WTC11 (cell line): ENCODE data around the gene CDC37L1. TPM values are rescaled to one million over a fixed set of nuclear protein-coding genes. Genes with fewer than 3 reads are reported as not detected.
A peak's percentile ranks its signal among the peaks of the same experiment; 100 is the strongest.

ENCODE experiments used
- ATF6 ChIP-seq: sonication (generic); formaldehyde crosslinking; IDR thresholded peaks from 2 replicates; pipeline ENCODE4 v1.8.1; 2023; ENCODE audit warnings: mild to moderate bottlenecking, missing genetic modification reagents
- ELF4 ChIP-seq: sonication (generic); formaldehyde crosslinking; IDR thresholded peaks from 2 replicates; pipeline ENCODE4 v1.8.1; 2022; ENCODE audit warnings: low read depth, mild to moderate bottlenecking, moderate library complexity, missing genetic modification reagents
- ERG ChIP-seq: fragments of 250-450 bp; sonication (Bioruptor Pico); IDR thresholded peaks from 2 replicates; pipeline ENCODE4 v1.8.0; 2021; ENCODE audit warnings: mild to moderate bottlenecking
- ETV6 ChIP-seq: sonication (generic); formaldehyde crosslinking; IDR thresholded peaks from 2 replicates; pipeline ENCODE4 v1.8.1; 2022; ENCODE audit warnings: mild to moderate bottlenecking, missing genetic modification reagents
- FOXP4 ChIP-seq: sonication (generic); formaldehyde crosslinking; IDR thresholded peaks from 2 replicates; pipeline ENCODE4 v1.8.0; 2022; ENCODE audit warnings: mild to moderate bottlenecking, missing genetic modification reagents
- GRHL2 ChIP-seq: fragments of 250-450 bp; sonication (Bioruptor Pico); IDR thresholded peaks from 2 replicates; pipeline ENCODE4 v1.8.0; 2022; ENCODE audit warnings: mild to moderate bottlenecking, moderate library complexity; ENCODE audit not compliant: insufficient replicate concordance, severe bottlenecking
- IRF1 ChIP-seq: sonication (generic); formaldehyde crosslinking; IDR thresholded peaks from 2 replicates; pipeline ENCODE4 v1.8.0; 2023; ENCODE audit warnings: missing genetic modification reagents
- JUN ChIP-seq: sonication (generic); formaldehyde crosslinking; IDR thresholded peaks from 2 replicates; pipeline ENCODE4 v1.8.0; 2023; ENCODE audit warnings: mild to moderate bottlenecking, missing genetic modification reagents
- MAX ChIP-seq: sonication (generic); formaldehyde crosslinking; IDR thresholded peaks from 2 replicates; pipeline ENCODE4 v1.8.0; 2022; ENCODE audit warnings: mild to moderate bottlenecking, missing genetic modification reagents
- MXD4 ChIP-seq: fragments of 250-450 bp; sonication (Bioruptor Pico); IDR thresholded peaks from 2 replicates; pipeline ENCODE4 v1.8.0; 2021; ENCODE audit warnings: mild to moderate bottlenecking, moderate library complexity, borderline replicate concordance
- PRRX2 ChIP-seq: fragments of 250-450 bp; sonication (Bioruptor Pico); IDR thresholded peaks from 2 replicates; pipeline ENCODE4 v1.8.0; 2021; ENCODE audit warnings: mild to moderate bottlenecking
- SMAD4 ChIP-seq: sonication (generic); formaldehyde crosslinking; IDR thresholded peaks from 2 replicates; pipeline ENCODE4 v1.8.0; 2022; ENCODE audit warnings: mild to moderate bottlenecking, missing genetic modification reagents
- STAT6 ChIP-seq: sonication (generic); formaldehyde crosslinking; conservative IDR thresholded peaks from 2 replicates; pipeline ENCODE4 v1.8.1; 2023; ENCODE audit warnings: mild to moderate bottlenecking, low read depth, missing genetic modification reagents, moderate library complexity
- TP53 ChIP-seq: sonication (generic); formaldehyde crosslinking; IDR thresholded peaks from 2 replicates; pipeline ENCODE4 v1.8.1; 2023; ENCODE audit warnings: mild to moderate bottlenecking, missing genetic modification reagents
- ZBTB43 ChIP-seq: sonication (generic); formaldehyde crosslinking; IDR thresholded peaks from 2 replicates; pipeline ENCODE4 v1.8.1; 2023; ENCODE audit warnings: mild to moderate bottlenecking, missing genetic modification reagents
- ZNF121 ChIP-seq: sonication (generic); formaldehyde crosslinking; IDR thresholded peaks from 2 replicates; pipeline ENCODE4 v1.8.0; 2023; ENCODE audit warnings: missing genetic modification reagents
- ZNF263 ChIP-seq: sonication (generic); formaldehyde crosslinking; IDR thresholded peaks from 2 replicates; pipeline ENCODE4 v1.8.1; 2022; ENCODE audit warnings: low read depth, mild to moderate bottlenecking, moderate library complexity, missing genetic modification reagents
- total RNA-seq: library from RNA; stranded (reverse); gene quantifications from 3 replicates; pipeline ENCODE4 v1.2.3, GENCODE V29; 2021
- TF ChIP-seq, protein P1 (sequence below): fragments of 250-450 bp; sonication (Bioruptor Pico); IDR thresholded peaks from 2 replicates; pipeline ENCODE4 v1.9.0; 2021; ENCODE audit warnings: mild to moderate bottlenecking
- TF ChIP-seq, protein P2 (sequence below): sonication (generic); formaldehyde crosslinking; IDR thresholded peaks from 2 replicates; pipeline ENCODE4 v1.8.1; 2023; ENCODE audit warnings: mild to moderate bottlenecking, moderate library complexity, missing genetic modification reagents
- TF ChIP-seq, protein P3 (sequence below): sonication (generic); formaldehyde crosslinking; IDR thresholded peaks from 2 replicates; pipeline ENCODE4 v1.8.1; 2022; ENCODE audit warnings: low read depth, mild to moderate bottlenecking, moderate library complexity, missing genetic modification reagents, borderline replicate concordance
- TF ChIP-seq, protein P4 (sequence below): sonication (generic); formaldehyde crosslinking; IDR thresholded peaks from 2 replicates; pipeline ENCODE4 v1.8.1; 2022; ENCODE audit warnings: mild to moderate bottlenecking, missing genetic modification reagents, moderate library complexity, borderline replicate concordance

CDC37L1 gene
- total RNA-seq, 1 experiment from 2014 or later, result 20.1 TPM

DNA sequence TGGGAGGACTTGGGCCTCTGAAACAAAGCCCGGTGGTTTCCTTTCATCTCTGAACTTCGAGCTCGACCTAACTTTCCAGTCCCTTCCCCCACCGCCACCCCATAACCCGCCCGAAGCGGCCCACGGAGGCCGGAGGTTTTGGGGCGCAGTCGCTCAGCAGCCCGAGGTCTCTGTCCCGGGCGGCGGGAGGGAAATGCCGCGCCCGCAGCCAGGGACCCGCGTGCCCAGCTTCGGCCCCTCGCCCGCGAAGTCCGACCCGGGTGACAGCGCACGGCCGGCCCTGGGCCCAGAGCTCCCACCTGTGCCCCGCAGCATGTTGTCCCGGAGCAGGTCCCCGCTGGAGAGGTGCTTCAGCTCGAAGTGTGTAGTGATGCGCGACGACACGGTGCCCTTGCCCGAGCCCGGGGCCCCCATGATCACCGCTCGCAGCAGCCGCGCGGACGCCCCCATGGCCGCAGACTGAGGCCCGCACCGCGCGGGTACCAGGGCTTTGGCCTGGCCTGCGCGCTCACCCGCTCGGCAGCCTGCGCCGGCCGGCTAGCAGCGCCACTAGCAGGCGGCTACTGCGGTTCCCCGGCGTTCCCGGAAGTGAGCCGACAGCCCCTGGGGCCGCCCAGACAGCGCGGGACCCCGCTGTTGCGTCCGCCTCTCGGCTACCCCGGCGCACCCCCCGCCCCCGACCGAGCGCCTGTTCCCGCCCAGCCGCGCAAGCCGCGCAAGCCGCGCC, 61.4 kb downstream of the CDC37L1 start, which contains the start of gene AK3 (continued):
- TF ChIP-seq GRHL2, result no peak
- TF ChIP-seq FOXP4 (CRISPR knock-in tag), result peak; percentile 45
- TF ChIP-seq ERG (CRISPR knock-in tag), result no peak
- TF ChIP-seq ATF6 (CRISPR knock-in tag), result no peak
- TF ChIP-seq, protein P1, sequence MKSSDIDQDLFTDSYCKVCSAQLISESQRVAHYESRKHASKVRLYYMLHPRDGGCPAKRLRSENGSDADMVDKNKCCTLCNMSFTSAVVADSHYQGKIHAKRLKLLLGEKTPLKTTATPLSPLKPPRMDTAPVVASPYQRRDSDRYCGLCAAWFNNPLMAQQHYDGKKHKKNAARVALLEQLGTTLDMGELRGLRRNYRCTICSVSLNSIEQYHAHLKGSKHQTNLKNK, result no peak
- TF ChIP-seq PRRX2 (CRISPR knock-in tag), result no peak
- TF ChIP-seq JUN (CRISPR knock-in tag), result peak; percentile 63; the same call in 1 of the 2 replicates
- TF ChIP-seq ZNF263 (CRISPR knock-in tag), result no peak
- peak; percentile 95 for TF ChIP-seq ETV6
- TF ChIP-seq, protein P2, sequence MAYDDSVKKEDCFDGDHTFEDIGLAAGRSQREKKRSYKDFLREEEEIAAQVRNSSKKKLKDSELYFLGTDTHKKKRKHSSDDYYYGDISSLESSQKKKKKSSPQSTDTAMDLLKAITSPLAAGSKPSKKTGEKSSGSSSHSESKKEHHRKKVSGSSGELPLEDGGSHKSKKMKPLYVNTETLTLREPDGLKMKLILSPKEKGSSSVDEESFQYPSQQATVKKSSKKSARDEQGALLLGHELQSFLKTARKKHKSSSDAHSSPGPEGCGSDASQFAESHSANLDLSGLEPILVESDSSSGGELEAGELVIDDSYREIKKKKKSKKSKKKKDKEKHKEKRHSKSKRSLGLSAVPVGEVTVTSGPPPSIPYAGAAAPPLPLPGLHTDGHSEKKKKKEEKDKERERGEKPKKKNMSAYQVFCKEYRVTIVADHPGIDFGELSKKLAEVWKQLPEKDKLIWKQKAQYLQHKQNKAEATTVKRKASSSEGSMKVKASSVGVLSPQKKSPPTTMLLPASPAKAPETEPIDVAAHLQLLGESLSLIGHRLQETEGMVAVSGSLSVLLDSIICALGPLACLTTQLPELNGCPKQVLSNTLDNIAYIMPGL (CRISPR knock-in tag), result peak; percentile 98
- peak; percentile 36; the same call in 1 of the 2 replicates for TF ChIP-seq MAX
- TF ChIP-seq SMAD4, result no peak
- no peak for TF ChIP-seq ZNF121 (CRISPR knock-in tag)
- peak; percentile 21; the same call in 1 of the 2 replicates for TF ChIP-seq STAT6 (CRISPR knock-in tag)
- TF ChIP-seq, protein P3, sequence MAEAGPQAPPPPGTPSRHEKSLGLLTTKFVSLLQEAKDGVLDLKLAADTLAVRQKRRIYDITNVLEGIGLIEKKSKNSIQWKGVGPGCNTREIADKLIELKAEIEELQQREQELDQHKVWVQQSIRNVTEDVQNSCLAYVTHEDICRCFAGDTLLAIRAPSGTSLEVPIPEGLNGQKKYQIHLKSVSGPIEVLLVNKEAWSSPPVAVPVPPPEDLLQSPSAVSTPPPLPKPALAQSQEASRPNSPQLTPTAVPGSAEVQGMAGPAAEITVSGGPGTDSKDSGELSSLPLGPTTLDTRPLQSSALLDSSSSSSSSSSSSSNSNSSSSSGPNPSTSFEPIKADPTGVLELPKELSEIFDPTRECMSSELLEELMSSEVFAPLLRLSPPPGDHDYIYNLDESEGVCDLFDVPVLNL (CRISPR knock-in tag), result no peak; the same call in 1 of the 2 replicates
- no peak; the same call in 1 of the 2 replicates for TF ChIP-seq ELF4 (CRISPR knock-in tag)
- TF ChIP-seq IRF1, result peak; percentile 77; the same call in 1 of the 2 replicates
- TF ChIP-seq TP53, result 0 out of 2 replicates have a peak, but pooled peaks have one; percentile 19
- peak; percentile 76; the same call in 1 of the 2 replicates for TF ChIP-seq ZBTB43
- no peak for TF ChIP-seq MXD4 (CRISPR knock-in tag)
- TF ChIP-seq, protein P4, sequence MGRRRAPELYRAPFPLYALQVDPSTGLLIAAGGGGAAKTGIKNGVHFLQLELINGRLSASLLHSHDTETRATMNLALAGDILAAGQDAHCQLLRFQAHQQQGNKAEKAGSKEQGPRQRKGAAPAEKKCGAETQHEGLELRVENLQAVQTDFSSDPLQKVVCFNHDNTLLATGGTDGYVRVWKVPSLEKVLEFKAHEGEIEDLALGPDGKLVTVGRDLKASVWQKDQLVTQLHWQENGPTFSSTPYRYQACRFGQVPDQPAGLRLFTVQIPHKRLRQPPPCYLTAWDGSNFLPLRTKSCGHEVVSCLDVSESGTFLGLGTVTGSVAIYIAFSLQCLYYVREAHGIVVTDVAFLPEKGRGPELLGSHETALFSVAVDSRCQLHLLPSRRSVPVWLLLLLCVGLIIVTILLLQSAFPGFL (CRISPR knock-in tag), result no peak
